ENCODE results near the gene ETV4.

DNA sequence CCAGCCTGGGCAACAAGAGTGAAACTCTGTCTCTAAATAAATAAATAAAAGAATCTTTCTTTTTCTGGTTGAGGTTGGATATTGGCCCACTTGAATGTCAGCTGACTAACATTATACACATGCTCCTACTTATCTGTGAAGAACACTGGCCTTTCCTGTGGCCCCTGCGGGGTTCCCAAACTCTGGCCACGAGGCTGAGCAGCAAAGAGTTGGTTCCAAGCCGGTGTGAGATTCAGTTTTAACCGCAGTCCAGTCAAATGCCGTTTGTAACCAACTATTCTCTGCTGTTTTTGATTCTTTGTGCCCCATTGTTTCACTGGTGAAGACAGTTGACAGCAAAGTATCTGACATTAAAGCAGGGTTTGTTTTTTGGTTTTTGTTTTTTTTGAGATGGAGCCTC lies 11.2 kb downstream of the ETV4 start:
- no peak for TF ChIP-seq GATA2 (IDR thresholded peaks at IDR 0.05; ENCODE audit: low read depth, low read length)
- no peak for TF ChIP-seq GATA3 (IDR thresholded peaks at IDR 0.05; ENCODE audit: low read depth, low read length)
